Stimulated activated CD4-positive, alpha-beta T cell treated with anti-CD3 and anti-CD28 coated beads, Interleukin-1b, Interleukin-23, amount 100 ng/mL, for 24 hours (primary cell): ENCODE measurements around the gene GOLGA6A.
A peak's percentile ranks its signal among the peaks of the same experiment; 100 is the strongest.
"Not testable (repeated sequence)": the region's sequence is repeated elsewhere in the genome, so short reads cannot be mapped to it uniquely, and the experiment has no call there.

Experiments
- DNase-seq, 4 experiments: peaks; one replicate each; pipeline ENCODE4 v3.0.0-alpha.2; 2020; ENCODE audit warnings: low read depth in 4 of 4, low spot score in 1 of 4

GOLGA6A gene

DNA sequence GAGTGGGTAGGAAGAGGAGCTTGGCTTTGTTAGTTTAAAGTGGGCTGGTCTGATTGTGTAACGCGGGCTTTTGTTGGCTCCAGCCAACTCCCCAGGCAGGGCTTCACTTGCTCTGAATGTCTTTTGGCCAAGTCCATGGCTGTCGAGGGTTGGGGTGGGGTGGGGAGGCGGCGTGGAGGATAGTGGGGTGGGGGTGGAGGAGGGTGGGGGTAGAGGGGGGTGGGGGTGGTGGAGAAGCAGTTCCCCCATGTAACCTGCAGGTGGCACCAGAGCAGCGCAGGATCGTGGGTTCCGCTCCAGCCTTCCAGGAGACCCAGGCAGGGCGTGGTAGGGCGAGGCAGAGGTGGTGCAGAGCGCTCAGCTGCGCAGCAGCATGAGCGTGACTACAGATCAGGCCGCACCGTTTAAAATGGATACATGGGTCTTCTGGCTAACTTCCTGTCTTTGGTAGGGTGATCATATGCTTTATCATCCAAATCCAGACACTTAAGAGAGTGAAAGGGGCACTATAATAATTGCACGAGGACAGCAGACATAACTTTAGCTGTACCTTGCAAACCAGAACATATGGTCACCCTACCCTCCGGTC, 28.3 kb downstream of the GOLGA6A start:
- peak; percentile 34 to 56 (median 54) for DNase-seq

DNA sequence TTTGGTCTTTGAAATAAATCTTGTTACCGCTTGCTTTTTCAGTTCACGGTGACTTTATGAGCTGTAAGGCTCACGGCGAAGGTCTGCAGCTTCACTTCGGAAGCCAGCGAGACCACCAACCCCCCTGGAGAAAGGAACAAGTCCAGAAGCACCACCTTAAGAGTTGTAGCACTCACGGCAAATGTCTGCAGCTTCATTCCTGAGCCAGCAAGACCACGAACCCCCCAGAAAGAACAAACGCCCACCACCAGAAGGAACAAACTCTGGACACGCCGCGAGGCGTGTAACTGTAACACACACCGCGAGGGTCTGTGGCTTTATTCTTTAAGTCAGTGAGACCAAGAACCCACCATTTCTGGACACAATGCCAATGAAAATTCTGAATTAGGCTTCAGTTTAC, 28.8 kb downstream of the GOLGA6A start:
- no peak for DNase-seq

DNA sequence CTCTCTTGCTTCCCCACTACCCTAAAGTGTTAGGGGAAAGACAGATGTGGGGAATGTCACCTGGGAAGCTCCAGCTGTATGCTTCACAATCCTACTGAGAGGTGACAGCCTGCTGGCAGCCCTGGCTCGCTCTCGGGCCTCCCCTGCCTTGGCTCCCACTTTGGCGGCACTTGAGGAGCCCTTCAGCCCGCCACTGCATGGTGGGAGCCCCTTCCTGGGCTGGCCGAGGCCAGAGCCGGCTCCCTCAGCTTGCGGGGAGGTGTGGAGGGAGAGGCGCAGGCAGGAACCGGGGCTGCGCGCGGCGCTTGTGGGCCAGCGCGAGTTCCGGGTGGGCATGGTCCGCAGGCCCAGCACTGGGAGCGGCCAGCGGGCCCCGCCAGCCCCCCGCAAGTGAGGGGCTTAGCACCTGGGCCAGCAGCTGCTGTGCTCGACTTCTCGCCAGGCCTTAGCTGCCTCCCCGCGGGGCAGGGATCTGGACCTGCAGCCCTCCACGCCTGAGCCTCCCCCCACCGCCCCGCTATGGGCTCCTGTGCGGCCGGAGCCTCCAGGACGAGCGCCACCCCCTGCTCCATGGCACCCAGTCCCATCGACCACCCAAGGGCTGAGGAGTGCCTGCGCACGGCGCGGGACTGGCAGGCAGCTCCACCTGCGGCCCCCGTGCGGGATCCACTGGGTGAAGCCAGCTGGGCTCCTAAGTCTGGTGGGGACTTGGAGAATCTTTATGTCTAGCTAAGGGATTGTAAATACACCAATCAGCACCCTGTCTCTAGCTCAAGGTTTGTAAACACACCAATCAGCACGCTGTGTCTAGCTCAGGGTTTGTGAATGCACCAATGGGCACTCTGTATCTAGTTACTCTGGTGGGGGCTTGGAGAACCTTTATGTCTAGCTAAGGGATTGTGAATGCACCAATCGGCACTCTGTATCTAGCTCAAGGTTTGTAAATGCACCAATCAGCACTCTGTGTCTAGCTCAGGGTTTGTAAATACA, 29.8 kb downstream of the GOLGA6A start:
- not testable (repeated sequence) for DNase-seq

DNA sequence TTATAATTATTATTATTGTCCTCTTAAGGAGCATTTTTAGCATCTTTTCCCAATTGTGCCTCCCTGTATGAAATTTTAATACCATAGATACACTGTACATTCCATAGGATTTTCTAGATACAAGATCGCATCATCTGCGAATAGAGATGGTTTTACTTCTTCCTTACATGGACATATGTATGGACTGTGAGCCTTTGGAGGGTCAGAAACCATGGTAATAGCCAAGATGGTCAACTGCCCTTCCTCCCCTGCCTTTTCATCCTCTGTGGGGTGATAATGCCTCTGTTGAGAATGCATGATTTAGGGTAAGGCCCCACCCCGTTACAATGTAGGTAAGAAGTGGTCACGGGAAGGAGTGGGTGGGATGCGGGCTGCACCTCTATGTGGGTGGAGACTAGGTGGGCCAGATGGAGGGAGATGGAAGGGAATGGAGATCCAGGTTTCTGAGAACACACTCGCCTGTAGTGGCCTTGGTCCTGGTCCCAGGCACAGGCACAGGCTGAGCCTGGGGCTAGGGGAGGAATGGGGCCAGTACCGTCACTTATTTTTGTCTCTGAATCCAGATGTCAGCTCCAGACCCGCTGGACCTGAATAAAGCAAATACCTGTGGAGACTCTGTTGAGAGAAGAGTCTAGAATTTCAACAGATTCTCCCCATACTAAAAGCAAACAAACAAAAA, 31.7 kb downstream of the GOLGA6A start:
- no peak for DNase-seq

DNA sequence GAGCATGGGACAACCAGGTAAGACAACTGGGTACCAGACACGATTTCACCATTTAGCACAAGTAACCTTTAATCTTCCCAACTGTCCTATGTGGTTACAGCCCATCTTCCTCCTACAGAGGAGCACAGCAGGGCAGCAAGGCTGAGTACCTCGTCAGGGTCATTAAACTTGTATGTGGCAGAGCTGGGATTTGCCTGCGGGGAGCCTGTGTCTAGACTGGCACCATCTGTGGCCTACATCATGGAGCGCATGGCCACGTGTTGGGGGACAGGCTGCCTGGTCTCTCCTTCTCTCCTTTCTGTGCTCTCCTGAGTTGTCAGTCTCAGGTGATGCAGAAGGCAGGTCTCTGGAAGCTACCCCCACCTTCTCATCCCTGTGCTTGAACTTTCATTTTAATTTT, 32.2 kb downstream of the GOLGA6A start:
- no peak for DNase-seq

DNA sequence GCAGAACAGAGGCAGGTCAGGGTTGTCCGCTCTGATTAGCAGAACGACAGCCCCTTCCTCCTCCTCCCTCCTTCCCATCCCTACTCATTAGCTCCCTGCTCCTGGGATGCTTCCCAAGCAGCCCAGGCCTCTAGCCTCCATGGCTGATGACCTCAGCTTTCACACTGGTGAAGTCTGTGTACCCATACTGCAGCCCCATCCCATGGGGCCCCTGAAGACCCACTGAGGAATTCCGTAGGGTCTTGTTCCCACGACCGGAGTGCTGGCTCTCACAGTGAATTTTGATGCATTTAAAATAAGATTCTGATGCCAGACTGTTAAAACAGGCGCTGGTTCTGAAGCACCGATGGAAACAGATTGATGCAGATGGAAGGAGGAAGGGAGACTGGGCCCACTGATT, 36.1 kb downstream of the GOLGA6A start:
- DNase-seq, result no peak

DNA sequence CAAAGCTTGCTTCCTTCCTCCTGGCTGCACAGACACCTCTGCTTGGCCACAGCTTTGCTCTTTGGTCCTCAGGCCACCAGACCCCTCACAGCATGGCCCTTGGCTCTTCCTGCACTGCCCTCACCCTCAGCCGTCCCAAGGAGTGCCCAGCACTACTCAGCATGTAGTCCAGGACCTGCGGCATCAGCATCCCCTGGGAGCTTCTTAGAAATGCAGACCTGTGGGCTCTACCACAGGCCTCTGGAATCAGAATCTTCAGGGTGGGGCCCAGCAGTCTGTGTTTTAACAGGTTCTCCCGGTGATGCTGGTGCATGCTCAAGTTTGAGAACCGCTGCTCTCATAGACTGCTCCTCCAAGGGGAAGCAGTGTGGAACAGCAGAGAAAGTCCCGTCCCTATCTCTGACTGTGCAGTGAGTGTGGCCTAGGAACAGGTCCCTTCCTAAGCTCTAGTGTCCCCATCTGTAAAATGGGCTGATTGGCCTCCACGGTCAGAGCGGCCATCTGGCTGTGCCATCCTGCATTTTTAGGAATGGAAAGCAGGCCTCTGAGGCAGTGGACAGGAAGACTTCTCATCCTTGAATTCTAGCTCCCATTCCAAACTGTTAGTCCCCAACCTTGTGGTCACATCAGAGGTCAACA, 36.6 kb downstream of the GOLGA6A start:
- no peak for DNase-seq

DNA sequence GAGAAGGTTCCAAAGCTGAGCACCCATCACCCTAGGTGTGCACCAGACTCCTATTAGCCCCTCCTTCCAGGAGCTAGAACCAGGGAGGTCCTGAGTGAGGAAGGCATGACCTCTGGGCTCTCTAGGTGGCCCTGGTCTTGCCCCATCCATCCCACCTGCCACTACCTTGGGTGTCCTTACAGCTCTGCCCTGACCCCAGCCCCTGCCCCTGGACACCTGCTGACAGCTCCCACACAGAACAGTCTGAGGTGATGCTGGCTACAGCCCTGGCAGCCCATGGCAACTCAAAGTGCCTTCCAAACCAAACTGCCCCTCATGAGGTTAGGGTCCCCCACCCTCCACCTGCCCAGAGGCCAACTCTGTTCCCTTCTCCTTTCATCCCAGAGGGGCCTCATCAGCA, 37.2 kb downstream of the GOLGA6A start:
- DNase-seq, result no peak

DNA sequence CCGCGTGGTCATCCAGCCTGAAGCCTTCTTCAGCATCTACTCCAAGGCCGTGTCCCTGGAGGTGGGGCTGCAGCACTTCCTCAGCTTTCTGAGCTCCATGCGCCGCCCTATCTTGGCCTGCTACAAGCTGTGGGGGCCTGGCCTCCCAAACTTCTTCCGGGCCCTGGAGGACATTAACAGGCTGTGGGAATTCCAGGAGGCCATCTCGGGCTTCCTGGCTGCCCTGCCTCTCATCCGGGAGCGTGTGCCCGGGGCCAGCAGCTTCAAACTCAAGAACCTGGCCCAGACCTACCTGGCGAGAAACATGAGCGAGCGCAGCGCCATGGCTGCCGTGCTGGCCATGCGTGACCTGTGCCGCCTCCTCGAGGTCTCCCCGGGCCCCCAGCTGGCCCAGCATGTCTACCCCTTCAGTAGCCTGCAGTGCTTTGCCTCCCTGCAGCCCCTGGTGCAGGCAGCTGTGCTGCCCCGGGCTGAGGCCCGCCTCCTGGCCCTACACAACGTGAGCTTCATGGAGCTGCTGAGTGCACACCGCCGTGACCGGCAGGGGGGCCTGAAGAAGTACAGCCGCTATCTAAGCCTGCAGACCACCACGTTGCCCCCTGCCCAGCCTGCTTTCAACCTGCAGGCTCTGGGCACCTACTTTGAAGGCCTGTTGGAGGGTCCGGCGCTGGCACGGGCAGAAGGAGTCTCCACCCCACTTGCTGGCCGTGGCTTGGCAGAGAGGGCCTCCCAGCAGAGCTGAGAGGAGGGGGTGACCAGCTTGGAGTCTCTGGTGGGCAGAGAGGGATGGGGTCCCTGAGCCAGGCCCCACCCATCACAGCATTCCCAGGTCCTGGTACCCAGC, 37.9 kb downstream of the GOLGA6A start:
- DNase-seq, result no peak

DNA sequence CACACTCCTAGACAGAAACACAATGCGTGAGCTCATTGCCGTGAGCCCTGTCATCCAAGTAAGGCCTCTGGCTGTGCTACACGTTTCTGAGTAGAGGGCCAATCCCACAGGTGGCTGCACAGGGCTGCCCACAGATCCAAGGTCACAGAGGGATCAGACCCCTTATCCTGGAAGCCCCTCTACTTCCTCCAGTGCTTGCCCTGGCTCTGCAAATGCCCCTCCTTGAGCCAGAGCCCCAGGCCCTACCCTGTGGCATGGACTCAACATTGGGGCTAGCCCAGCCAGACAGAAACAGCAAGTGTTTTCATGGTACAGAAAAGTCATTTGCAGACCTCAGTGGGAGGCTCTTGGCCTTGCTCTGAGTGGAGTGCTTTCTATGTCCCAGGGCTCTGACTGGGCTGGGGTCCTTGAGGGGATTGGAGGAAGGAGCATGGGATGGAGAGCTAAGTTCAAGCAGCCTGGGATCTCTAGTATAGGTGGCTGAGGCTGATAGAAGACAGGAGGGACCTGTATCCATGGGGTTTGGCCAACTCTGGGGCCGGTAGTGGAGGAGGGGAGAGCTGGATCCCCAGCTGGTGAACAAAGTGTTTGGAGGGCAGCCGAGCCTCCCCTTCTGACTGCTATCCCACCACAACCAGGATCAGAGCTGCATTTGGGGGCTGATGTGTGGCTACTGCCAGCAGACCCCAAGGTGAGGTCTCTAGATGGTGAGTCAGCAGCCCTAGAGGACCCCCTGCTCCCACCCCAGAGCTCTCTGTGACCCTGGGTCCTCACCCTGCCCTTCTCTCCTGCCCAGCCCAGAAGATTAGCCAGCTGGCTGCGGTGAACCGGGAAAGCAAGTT, 38.7 kb downstream of the GOLGA6A start:
- no peak for DNase-seq

DNA sequence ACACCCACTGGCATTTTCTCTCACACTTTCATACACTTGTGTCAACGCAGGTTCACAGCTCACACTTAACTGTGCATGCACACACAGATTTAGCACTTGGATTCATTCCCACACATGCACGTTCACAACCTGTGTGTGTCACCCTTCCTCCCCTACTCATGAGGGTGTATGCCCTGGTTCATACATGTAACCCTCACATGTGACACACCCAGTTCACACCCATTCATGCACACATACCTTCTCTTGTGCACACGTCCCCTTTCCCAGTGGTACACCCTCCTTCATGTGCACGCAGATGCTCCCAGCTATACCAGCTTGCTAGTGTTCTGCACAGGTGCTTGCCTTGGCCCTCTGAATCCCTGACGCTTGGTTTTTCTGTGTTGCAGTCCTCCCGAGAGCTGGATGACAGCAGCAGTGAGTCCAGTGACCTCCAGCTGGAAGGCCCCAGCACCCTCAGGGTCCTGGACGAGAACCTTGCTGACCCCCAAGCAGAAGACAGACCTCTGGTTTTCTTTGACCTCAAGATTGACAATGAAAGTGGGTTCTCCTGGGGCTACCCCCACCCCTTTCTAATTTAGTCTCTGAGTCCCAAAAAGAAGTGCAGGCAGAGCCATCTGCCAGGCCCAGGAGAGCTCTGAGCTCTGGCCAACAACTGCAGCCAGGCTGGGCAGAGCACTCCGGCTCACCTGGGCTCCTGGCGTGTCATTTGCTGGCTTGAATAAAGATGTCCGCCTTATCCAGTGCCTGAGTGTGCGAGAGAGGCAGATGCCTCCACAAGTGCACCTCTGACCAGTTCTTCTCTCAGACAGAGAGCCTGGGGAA, 39.5 kb downstream of the GOLGA6A start:
- no peak for DNase-seq

DNA sequence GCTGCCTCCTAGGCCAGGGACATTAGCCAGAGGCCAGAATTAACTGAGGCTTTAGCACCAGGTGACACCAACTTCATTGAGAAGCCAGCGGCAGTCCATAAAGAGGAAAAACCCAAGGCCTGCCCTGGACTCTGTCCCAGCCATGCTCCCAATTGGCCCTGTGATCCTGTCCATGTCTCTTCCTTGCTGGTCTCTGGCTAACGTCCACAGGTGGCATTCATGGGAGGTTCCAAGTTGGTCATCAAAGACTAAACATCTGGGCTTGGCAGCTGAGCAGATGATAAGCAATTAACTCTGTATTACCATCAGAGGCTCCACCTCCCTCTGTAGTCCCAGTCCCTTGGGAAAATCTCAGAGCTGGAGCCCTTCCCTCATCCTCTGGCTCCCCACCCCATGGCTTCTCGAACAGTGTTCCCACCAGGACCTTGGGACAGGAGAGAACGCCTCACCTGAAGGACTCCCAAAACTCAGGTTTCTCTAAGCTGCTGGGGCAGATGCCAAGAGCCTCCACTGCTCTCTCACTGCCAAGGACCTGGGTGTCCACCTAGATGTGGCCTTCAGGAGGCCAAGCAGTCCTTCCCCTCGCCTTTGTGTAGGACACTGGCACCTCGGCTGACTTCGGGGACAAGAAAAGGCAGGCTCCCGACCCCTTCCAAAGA, 40.4 kb downstream of the GOLGA6A start:
- no peak for DNase-seq

DNA sequence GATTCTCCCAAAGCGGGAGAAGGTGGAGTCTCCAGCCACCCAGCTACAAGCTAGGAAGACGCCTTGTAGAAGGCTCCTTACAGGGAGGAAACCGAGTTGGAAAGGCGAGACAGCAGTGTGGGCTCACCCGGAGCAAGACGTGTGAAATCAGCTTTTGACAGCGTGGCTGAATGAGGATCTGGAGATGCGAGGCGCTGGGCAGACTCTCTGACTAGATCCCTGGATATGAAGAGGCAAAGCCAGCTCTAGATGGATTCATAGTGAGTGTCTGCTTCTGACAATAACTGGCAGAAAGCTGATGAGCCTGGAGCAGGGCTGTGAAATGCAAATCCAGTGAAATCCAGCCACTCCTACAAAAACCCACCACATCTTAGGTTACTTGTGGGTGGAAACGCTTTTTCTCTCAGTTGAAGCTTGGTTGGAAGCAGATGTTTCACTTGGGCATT, 41.0 kb downstream of the GOLGA6A start:
- no peak for DNase-seq

DNA sequence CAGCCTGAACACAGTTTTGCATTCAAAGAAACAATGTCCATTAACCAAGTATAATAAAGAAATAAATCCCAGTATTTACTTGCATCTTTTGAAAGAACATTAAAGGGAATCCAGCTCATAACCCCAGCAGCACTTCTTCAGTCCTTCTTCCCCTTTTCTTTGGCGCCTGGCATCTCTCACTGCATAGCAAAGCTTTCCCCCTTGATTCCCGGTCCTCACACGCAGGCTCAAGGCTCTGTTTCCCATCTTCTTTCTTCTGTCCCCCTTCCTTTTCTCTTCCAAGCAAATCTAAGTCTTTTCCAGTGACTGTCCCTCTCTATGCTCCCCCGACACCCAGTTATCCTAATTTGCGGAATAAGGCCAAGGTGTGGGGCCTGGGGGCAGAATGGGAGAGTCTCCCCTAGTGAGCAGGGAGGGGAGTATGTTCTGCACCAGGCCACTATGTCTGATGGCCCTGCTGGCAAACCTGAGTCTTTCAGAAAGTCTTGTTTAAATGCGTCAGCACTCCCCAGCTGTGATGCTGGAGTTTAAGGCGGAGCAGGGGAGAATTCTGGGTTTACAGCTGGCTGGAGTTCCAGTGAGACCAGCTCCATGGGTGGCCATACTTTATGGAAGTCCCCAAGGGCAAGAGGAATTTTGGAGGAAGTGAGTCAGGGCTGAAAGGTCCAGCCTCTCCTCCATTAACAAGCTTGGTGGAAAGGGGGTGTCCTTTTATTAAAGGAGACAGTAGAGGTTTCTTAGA, 42.1 kb downstream of the GOLGA6A start:
- DNase-seq, result no peak

DNA sequence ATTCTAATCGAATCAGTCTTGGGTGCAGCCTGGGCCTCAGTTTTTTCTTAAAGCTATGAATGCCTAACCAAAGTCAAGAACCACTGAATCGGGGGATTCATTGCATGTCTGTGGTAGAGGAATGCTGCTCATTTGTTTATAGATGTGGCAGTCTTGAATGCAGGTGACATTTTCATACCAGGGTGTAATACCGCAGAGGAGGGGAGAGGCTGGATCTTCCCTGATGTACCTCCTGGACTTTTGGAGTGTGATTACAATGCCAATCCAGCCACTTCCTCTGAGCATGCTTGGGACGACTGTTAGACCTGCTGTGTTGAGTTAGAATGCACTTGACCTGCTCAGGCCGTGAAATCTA, 42.7 kb downstream of the GOLGA6A start:
- DNase-seq, result no peak

DNA sequence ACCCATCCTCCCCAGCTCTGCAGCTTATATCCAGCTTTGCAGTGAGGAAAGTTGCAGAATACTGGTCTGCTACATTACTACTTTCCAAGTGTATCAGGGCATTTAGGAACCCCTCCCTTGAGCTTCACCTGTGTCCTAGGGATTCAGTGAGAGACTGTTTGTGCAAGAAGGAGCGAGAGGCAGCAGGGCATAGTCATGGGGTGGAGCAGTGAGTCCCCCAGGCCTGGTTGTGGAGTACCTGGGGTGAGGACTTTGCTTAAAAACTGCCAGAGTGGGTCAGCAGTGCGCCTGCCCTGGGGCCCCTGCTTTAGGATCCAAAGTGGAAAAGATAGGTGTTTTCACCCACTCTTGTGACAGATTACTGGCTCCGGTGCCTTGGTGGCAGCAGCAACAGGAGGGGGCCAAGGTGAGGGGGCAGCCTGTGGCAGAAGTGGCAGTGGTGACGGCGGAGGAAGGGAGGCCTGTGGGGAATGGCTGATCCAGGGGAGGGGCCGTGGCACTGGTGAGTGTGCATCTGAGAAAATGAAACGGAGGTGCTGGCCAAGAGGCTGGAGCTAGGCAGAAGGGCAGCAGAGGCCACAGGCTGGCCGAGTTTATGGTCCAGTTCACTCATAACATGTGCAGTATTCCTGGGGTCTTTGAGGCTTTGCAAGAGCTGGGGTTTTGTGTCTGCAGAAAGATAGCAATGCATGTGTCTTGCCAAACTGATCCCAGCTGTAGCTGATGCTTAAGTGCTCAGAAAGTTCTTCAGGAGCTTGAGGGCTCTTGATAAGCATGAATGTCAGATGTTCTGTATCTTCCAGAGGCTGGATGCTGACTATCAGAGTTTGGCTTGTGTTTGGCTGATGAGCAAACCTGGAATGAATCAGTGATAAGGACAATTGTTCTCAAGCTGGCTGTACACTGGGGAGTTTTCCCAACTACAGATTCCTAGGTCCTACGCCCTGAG, 43.4 kb downstream of the GOLGA6A start:
- no peak for DNase-seq
